HepG2 (cell line): ENCODE data around the gene ATP5MG. TPM values are rescaled to one million over a fixed set of nuclear protein-coding genes. Genes with fewer than 3 reads are reported as not detected.

ENCODE experiments used
- DNMT3B ChIP-seq: conservative IDR thresholded peaks from 2 replicates; pipeline ENCODE4 v1.6.1; 2016; ENCODE audit warnings: missing biosample characterization, control low read depth
- HOXA9 ChIP-seq: sonication (generic); formaldehyde crosslinking; IDR thresholded peaks from 2 replicates; pipeline ENCODE4 v1.8.1; 2022; ENCODE audit warnings: missing genetic modification reagents, mild to moderate bottlenecking, moderate library complexity, borderline replicate concordance
- MTF2 ChIP-seq: sonication (generic); formaldehyde crosslinking; IDR thresholded peaks from 2 replicates; pipeline ENCODE4 v1.5.0; 2020; ENCODE audit warnings: missing genetic modification reagents, borderline replicate concordance
- NCOA5 ChIP-seq: sonication (generic); formaldehyde crosslinking; IDR thresholded peaks from 2 replicates; pipeline ENCODE4 v1.4.0; 2020; ENCODE audit warnings: missing genetic modification reagents
- NR2F2 ChIP-seq: IDR thresholded peaks from 2 replicates; pipeline ENCODE4 v1.6.1; 2012; ENCODE audit warnings: low read depth, inconsistent platforms, borderline replicate concordance
- NRL ChIP-seq: sonication (generic); formaldehyde crosslinking; IDR thresholded peaks from 2 replicates; pipeline ENCODE4 v1.5.0; 2020; ENCODE audit warnings: missing genetic modification reagents, mild to moderate bottlenecking, moderate library complexity, borderline replicate concordance
- ONECUT2 ChIP-seq: sonication (generic); formaldehyde crosslinking; IDR thresholded peaks from 2 replicates; pipeline ENCODE4 v1.4.0; 2020; ENCODE audit warnings: missing genetic modification reagents
- POGZ ChIP-seq: sonication (generic); formaldehyde crosslinking; IDR thresholded peaks from 2 replicates; pipeline ENCODE4 v1.4.0; 2020; ENCODE audit warnings: mild to moderate bottlenecking, missing genetic modification reagents
- POLR2A ChIP-seq, 2 experiments: IDR thresholded peaks; 2 replicates each; pipeline ENCODE4 v1.6.1; 2011; ENCODE audit warnings: low read depth in 2 of 2, low read length in 2 of 2, mild to moderate bottlenecking in 1 of 2, moderate library complexity in 1 of 2; ENCODE audit not compliant: insufficient read depth in 1 of 2
- RAD51 ChIP-seq: fragments of 450-650 bp; IDR thresholded peaks from 2 replicates; pipeline ENCODE4 v1.6.1; 2016; ENCODE audit warnings: borderline replicate concordance
- RELA ChIP-seq: sonication (generic); formaldehyde crosslinking; IDR thresholded peaks from 2 replicates; pipeline ENCODE4 v1.4.0; 2020; ENCODE audit warnings: missing genetic modification reagents
- REXO4 ChIP-seq: sonication (generic); formaldehyde crosslinking; IDR thresholded peaks from 2 replicates; pipeline ENCODE4 v1.8.0; 2022; ENCODE audit warnings: missing genetic modification reagents, mild to moderate bottlenecking, borderline replicate concordance
- SATB2 ChIP-seq: sonication (generic); formaldehyde crosslinking; IDR thresholded peaks from 2 replicates; pipeline ENCODE4 v1.5.0; 2020; ENCODE audit warnings: missing genetic modification reagents
- ZFP82 ChIP-seq: sonication (generic); formaldehyde crosslinking; IDR thresholded peaks from 2 replicates; pipeline ENCODE4 v1.5.1; 2020; ENCODE audit warnings: mild to moderate bottlenecking, missing genetic modification reagents, borderline replicate concordance
- ZNF205 ChIP-seq: IDR thresholded peaks from 2 replicates; pipeline ENCODE4 v1.6.1; 2018; ENCODE audit warnings: missing biosample characterization, missing genetic modification reagents
- ZNF556 ChIP-seq: sonication (generic); formaldehyde crosslinking; IDR thresholded peaks from 2 replicates; pipeline ENCODE4 v1.4.0; 2020; ENCODE audit warnings: mild to moderate bottlenecking, missing genetic modification reagents, borderline replicate concordance
- ZNF558 ChIP-seq: sonication (generic); formaldehyde crosslinking; IDR thresholded peaks from 2 replicates; pipeline ENCODE4 v1.9.0; 2022; ENCODE audit warnings: mild to moderate bottlenecking, missing genetic modification reagents, borderline replicate concordance
- ZNF83 ChIP-seq: sonication (generic); formaldehyde crosslinking; IDR thresholded peaks from 2 replicates; pipeline ENCODE4 v1.4.0; 2020; ENCODE audit warnings: missing genetic modification reagents, mild to moderate bottlenecking, borderline replicate concordance
- polyA plus RNA-seq, 8 experiments: library from polyadenylated mRNA; depleted of rRNA in 3 of 8; stranded (reverse) in 7 of 8; unstranded in 1 of 8; fragments of >200 nt; fragmentation: Illumina TruSeq in 4 of 8; extraction: Trizol in 4 of 8; gene quantifications; 2 replicates each; pipeline versions ENCODE4 v1.2.1 to v1.2.3, GENCODE V29; 2011 to 2016; ENCODE audit warnings: low read depth in 4 of 8, missing spikeins in 1 of 8, mixed read lengths in 1 of 8; ENCODE audit not compliant: insufficient read depth in 1 of 8
- total RNA-seq, 5 experiments: library from RNA; depleted of rRNA; stranded (reverse); fragments of >200 nt; fragmentation: Illumina TruSeq; extraction: Trizol; gene quantifications; 2 replicates each; pipeline ENCODE4 v1.2.3, GENCODE V29; 2016; ENCODE audit warnings: low read depth in 1 of 5
- TF ChIP-seq, protein P1 (sequence below): sonication (generic); formaldehyde crosslinking; conservative IDR thresholded peaks from 2 replicates; pipeline ENCODE4 v1.5.0; 2020; ENCODE audit warnings: missing genetic modification reagents
- TF ChIP-seq, protein P2 (sequence below): sonication (generic); formaldehyde crosslinking; IDR thresholded peaks from 2 replicates; pipeline ENCODE4 v1.5.1; 2020; ENCODE audit warnings: missing genetic modification reagents, mild to moderate bottlenecking, borderline replicate concordance
- TF ChIP-seq, protein P3 (sequence below): sonication (generic); formaldehyde crosslinking; IDR thresholded peaks from 2 replicates; pipeline ENCODE4 v1.4.0; 2020; ENCODE audit warnings: mild to moderate bottlenecking, missing genetic modification reagents

ATP5MG gene
- total and polyA plus RNA-seq, 2 of the 13 experiments (the other 11 are each of a cell fraction or from before 2014, with no cell fraction given) = 260 to 320 TPM

DNA sequence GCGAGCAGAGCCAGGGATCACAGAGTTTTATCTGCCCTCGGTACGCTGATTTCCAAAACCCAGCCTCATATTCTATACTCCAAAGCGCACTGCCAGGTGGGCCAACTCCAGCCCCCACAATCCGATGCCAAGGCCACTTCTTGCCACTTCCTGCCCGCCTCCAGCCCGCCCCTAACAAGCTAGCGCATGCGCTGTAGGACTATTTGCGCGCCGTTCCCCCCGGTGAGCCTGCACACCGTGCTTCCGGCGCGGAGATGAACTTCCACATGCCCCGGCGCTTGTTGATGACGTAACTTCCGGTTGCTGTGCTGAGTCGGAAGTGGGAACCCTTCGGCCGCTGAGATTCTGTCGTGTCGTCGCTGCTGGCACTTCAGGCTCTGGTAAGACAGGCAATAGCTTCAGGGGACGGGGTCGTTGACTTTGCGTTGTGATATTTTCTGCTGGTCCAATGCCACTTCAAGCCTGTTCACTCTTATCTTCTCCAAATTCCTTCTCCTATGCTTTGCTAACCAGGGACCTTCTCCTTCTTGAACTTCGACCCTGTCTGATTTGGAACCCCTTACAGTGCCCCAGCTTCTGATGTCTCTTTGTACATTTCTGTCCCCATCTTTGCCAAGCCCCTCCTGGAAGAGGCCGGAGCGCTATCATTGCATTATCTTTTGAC, 42.0 kb upstream of the ATP5MG start, which contains the start of gene UBE4A (continued):
- TF ChIP-seq ZNF205 (0 out of 2 replicates have a peak, but pooled peaks have one; percentile 32), NR2F2 (no peak), NRL (CRISPR knock-in tag) (no peak), DNMT3B (CRISPR knock-in tag) (no peak), RAD51 (no peak), NCOA5 (CRISPR knock-in tag) (no peak), ZNF558 (CRISPR knock-in tag) (no peak), ZNF83 (CRISPR knock-in tag) (no peak), POLR2A (IDR thresholded peaks at IDR 0.05; ENCODE audit: insufficient read depth in 1 of 2, low read depth in 2 of 2, low read length in 2 of 2) (peak; percentile 92 to 94), HOXA9 (CRISPR knock-in tag) (no peak), SATB2 (CRISPR knock-in tag) (no peak), MTF2 (no peak), ZNF556 (no peak), POGZ (CRISPR knock-in tag) (peak; percentile 99), ZFP82 (CRISPR knock-in tag) (no peak), RELA (CRISPR knock-in tag) (peak; percentile 55; the same call in 1 of the 2 replicates), REXO4 (CRISPR knock-in tag) (no peak), ONECUT2 (CRISPR knock-in tag) (no peak)
- TF ChIP-seq, protein P1, sequence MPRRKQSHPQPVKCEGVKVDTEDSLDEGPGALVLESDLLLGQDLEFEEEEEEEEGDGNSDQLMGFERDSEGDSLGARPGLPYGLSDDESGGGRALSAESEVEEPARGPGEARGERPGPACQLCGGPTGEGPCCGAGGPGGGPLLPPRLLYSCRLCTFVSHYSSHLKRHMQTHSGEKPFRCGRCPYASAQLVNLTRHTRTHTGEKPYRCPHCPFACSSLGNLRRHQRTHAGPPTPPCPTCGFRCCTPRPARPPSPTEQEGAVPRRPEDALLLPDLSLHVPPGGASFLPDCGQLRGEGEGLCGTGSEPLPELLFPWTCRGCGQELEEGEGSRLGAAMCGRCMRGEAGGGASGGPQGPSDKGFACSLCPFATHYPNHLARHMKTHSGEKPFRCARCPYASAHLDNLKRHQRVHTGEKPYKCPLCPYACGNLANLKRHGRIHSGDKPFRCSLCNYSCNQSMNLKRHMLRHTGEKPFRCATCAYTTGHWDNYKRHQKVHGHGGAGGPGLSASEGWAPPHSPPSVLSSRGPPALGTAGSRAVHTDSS (CRISPR knock-in tag) = no peak
- TF ChIP-seq, protein P2, sequence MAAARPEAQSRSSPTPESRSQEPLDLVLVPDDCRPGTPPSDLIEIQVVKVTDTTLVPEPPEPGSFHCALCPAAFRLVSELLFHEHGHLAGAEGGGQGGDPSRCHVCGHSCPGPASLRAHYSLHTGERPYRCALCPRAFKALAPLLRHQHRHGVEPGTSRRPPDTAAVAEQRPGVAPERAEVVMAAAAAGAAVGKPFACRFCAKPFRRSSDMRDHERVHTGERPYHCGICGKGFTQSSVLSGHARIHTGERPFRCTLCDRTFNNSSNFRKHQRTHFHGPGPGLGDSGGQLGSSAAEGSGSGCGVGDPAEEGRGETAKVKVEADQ (CRISPR knock-in tag) = 0 out of 2 replicates have a peak, but pooled peaks have one; percentile 50
- TF ChIP-seq, protein P3, sequence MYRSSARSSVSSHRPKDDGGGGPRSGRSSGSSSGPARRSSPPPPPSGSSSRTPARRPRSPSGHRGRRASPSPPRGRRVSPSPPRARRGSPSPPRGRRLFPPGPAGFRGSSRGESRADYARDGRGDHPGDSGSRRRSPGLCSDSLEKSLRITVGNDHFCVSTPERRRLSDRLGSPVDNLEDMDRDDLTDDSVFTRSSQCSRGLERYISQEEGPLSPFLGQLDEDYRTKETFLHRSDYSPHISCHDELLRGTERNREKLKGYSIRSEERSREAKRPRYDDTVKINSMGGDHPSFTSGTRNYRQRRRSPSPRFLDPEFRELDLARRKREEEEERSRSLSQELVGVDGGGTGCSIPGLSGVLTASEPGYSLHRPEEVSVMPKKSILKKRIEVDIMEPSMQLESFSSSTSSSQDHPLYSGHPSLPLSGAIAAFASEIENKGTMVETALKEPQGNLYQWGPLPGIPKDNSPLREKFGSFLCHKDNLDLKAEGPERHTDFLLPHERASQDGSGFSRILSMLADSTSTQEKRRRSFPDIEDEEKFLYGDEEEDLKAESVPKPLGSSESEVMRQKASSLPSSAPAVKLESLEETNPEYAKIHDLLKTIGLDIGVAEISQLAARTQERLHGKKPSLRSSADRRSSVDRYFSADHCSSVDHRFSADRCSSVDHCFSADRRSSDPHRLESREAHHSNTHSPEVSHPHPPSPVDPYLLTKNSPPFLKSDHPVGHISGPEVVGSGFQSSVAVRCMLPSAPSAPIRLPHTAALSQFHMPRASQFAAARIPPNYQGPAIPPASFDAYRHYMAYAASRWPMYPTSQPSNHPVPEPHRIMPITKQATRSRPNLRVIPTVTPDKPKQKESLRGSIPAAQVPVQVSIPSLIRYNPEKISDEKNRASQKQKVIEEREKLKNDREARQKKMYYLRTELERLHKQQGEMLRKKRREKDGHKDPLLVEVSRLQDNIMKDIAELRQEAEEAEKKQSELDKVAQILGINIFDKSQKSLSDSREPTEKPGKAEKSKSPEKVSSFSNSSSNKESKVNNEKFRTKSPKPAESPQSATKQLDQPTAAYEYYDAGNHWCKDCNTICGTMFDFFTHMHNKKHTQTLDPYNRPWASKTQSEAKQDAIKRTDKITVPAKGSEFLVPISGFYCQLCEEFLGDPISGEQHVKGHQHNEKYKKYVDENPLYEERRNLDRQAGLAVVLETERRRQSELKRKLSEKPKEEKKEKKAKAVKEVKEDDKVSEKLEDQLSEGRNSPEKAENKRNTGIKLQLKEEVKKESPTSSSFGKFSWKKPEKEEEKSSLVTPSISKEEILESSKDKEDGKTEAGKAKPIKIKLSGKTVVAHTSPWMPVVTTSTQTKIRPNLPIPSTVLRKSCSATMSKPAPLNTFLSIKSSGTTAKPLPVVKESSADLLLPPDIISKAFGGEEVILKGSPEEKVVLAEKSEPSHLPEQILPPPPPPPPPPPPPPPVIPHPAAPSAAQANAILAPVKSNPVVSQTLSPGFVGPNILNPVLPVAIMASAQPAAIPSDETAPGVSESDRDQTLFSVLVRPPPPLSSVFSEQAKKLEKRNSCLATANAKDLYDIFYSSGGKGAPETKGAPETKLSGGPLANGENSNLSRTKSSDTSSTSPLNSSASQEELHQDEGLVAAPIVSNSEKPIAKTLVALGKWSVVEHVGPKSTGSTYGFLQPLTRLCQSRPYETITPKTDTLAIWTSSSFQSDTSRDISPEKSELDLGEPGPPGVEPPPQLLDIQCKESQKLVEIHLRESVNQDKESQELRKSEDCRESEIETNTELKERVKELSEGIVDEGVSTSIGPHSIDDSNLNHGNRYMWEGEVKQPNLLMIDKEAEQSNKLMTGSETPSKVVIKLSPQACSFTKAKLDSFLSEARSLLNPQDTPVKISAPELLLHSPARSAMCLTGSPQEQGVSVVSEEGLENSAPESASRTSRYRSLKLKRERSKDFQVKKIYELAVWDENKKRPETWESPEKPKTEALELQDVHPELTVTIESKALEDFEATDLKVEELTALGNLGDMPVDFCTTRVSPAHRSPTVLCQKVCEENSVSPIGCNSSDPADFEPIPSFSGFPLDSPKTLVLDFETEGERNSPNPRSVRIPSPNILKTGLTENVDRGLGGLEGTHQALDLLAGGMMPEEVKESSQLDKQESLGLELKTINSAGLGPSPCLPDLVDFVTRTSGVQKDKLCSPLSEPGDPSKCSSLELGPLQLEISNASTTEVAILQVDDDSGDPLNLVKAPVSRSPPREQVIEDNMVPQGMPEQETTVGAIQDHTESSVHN (CRISPR knock-in tag) = no peak
